Activated naive CD8-positive, alpha-beta T cell treated with anti-CD3 and anti-CD28 coated beads, Interleukin-2, amount 10 ng/mL, durations not matched to agents 7 days and 5 days (primary cell): Measurements from ENCODE around the gene HMGN4. TPM values are rescaled to one million over a fixed set of nuclear protein-coding genes. Genes with fewer than 3 reads are reported as not detected.
A peak's percentile ranks its signal among the peaks of the same experiment; 100 is the strongest.

Source experiments
- ATAC-seq: fragments of 150-1000 bp; cut with Tn5 transposase; one replicate; pipeline ENCODE4 v1.10.0; 2021; ENCODE audit warnings: low read depth, moderate library complexity
- POLR2A ChIA-PET: fragments of 350-600 bp; sonication (Branson Sonifier 250); formaldehyde crosslinking; loops from one replicate; lab custom pipeline; 2021; ENCODE audit warnings: antibody characterized with exemption; lab: Charles Lee
- DNase-seq: peaks from one replicate; pipeline ENCODE4 v3.0.0; 2021
- H3K27ac Mint-ChIP-seq: one replicate; pipeline ENCODE4 v1.8.0; 2022; ENCODE audit warnings: mild to moderate bottlenecking, mixed read lengths
- H3K27me3 Mint-ChIP-seq: one replicate; pipeline ENCODE4 v1.8.0; 2022; ENCODE audit warnings: mild to moderate bottlenecking, moderate library complexity, mixed read lengths
- H3K36me3 Mint-ChIP-seq: one replicate; pipeline ENCODE4 v1.8.0; 2021; ENCODE audit warnings: mild to moderate bottlenecking, mixed read lengths
- H3K4me1 Mint-ChIP-seq: one replicate; pipeline ENCODE4 v1.8.0; 2021; ENCODE audit warnings: mixed read lengths
- H3K4me3 Mint-ChIP-seq: one replicate; pipeline ENCODE4 v1.8.0; 2022; ENCODE audit warnings: mild to moderate bottlenecking, moderate library complexity, mixed read lengths
- H3K9me3 Mint-ChIP-seq: one replicate; pipeline ENCODE4 v1.8.0; 2021; ENCODE audit warnings: mixed read lengths
- total RNA-seq, 2 experiments: library from RNA; stranded (reverse); gene quantifications; one replicate each; pipeline ENCODE4 v1.2.3, GENCODE V29; 2021

The HMGN4 gene
- total RNA-seq, 2 experiments from 2014 or later, result 83.1 to 86.4 TPM

DNA sequence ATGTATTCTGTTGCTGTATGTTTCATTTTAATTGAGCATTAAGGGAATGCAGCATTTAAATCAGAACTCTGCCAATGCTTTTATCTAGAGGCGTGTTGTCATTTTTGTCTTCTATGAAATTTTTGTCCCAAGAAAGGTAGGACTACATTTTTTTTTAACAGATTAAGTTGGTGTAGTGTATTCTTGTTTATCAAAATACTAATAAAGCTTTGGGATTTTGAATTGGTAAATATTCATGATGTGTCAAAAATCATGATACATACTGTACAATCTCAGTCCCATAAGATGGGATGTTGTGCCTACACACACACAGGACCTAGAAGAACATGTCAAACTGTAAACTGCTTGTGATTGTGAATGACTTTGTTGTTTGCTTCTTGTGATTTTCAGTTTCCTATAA, 11.2 kb upstream of the HMGN4 start:
- H3K4me1 Mint-ChIP-seq, result peaks cover 19% of the 10 kb centered on the region
- no peaks in the 10 kb centered on the region for H3K27me3 Mint-ChIP-seq
- no peaks in the 10 kb centered on the region for H3K9me3 Mint-ChIP-seq
- H3K4me3 Mint-ChIP-seq, result no peak overlapping the region
- no peak overlapping the region for H3K27ac Mint-ChIP-seq
- POLR2A ChIA-PET, result no interaction called here
- no peak for DNase-seq
- no peak for ATAC-seq
- no peaks in the 10 kb centered on the region for H3K36me3 Mint-ChIP-seq

DNA sequence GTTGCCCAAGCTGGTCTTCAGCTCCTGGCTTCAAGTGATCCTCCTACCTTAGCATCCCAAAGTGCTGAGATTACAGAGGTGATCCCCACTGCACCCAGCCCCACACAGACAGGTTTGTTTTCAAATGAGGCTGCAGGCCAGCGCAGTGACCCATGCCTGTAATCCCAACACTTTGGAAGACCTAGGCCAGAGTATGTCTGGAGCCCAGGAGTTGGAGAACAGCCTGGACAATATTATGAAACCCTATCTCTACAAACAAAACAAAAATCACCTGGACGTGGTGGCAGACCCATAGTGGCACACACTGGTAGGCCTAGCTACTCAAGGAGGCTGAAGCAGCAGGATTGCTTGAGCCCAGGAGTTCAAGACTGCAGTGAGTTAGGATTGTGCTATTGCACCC, 8.0 kb upstream of the HMGN4 start:
- no peak for DNase-seq
- Mint-ChIP-seq H3K36me3 (no peaks in the 10 kb centered on the region), H3K4me3 (no peak overlapping the region), H3K27ac (no peak overlapping the region), H3K9me3 (no peaks in the 10 kb centered on the region), H3K4me1 (peaks cover 22% of the 10 kb centered on the region), H3K27me3 (no peaks in the 10 kb centered on the region)
- POLR2A ChIA-PET, result no interaction called here
- ATAC-seq, result no peak

- no peak for DNase-seq
- Mint-ChIP-seq H3K27ac (peak overlapping the region; percentile 96), H3K9me3 (no peaks in the 10 kb centered on the region), H3K4me1 (peaks cover 30% of the 10 kb centered on the region), H3K36me3 (no peaks in the 10 kb centered on the region), H3K4me3 (peak overlapping the region; percentile 98), H3K27me3 (no peaks in the 10 kb centered on the region)
- no peak for ATAC-seq
- POLR2A ChIA-PET, result interaction anchor here (0.6 to 1.9 kb wide), 4 partner anchors 9 to 852 kb away, joined by 3 to 6 read pairs (median 6); no protein-coding TSS in a partner anchor
Observed at GRCh38 chr6:26531897-26532296, 6.3 kb upstream of the HMGN4 start.

DNA sequence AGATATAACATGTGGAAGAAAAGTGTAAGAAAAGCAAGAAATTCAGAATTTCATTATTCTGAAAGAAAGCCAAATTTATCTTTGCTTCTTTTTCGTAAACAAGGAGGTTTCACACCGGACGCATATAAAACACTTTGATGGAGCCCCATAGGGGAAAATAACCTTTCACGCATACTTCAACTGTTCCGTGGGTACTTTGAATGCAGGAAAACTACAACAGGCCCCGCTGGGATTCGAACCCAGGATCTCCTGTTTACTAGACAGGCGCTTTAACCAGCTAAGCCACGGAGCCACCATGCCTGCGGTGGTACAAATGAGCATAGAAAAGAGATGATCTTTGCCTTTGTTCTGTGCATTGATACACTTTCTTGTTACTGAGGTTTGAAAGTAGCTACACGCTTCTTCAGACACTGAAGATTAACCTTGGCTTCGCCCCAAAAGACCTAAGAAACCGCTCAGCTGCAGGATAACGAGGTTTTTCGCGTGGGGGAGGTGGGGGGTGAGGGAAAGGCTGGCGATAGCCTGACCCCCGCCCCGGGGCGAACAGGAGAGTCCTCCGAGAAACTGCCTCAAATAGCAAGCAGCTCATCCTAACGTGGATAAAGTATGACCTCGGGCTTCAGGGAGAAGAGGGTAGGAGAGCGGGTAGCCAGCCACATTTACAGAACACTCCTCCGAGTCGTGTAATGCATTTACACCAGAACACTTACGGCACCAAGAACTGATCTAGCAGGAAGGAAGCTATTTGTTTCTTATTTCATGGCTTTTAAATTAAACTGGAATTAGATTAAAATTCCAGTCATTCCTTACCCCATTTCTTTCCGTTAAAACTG, 5.3 kb upstream of the HMGN4 start:
- Mint-ChIP-seq H3K4me1 (peaks cover 35% of the 10 kb centered on the region), H3K36me3 (no peaks in the 10 kb centered on the region), H3K27ac (peak overlapping the region; percentile 96), H3K4me3 (peak overlapping the region; percentile 98), H3K27me3 (no peaks in the 10 kb centered on the region), H3K9me3 (no peaks in the 10 kb centered on the region)
- DNase-seq, result peak; percentile 80
- POLR2A ChIA-PET, result interaction anchor here (0.6 to 3.7 kb wide), 8 partner anchors 10 to 334 kb away, joined by 3 to 17 read pairs (median 4); a partner anchor contains a TSS
- peak; percentile 20 for ATAC-seq

DNA sequence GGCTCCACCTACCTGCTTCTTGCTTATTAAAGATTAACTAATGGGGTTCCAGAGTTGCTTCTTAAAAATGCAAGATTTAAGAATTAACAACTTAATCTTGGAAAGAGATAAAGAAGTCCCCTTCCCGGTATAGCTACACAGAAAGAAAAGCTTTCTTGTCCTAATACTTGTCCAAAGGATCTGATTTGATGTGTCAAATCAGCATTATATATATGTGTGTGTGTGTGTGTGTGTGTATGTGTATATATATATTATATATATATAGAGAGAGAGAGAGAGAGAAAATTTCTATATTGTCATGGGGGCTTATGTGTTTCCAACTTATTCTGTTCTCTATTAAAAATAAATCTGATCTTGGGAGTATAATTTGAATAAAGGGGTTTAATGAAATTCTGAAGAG, 4.6 kb upstream of the HMGN4 start:
- no peak for ATAC-seq
- Mint-ChIP-seq H3K4me3 (peak overlapping the region; percentile 98), H3K4me1 (peaks cover 34% of the 10 kb centered on the region), H3K9me3 (no peaks in the 10 kb centered on the region), H3K27ac (peak overlapping the region; percentile 9), H3K36me3 (no peaks in the 10 kb centered on the region), H3K27me3 (no peaks in the 10 kb centered on the region)
- POLR2A ChIA-PET, result interaction anchor here (0.6 to 3.7 kb wide), 6 partner anchors 11 to 249 kb away, joined by 3 to 17 read pairs (median 4); a partner anchor contains a TSS
- no peak for DNase-seq

- POLR2A ChIA-PET, result interaction anchor here (0.7 to 3.7 kb wide), 5 partner anchors 14 to 1156 kb away, joined by 3 to 24 read pairs (median 5); a partner anchor contains a TSS
- Mint-ChIP-seq H3K4me3 (no peak overlapping the region), H3K27me3 (no peaks in the 10 kb centered on the region), H3K27ac (no peak overlapping the region), H3K9me3 (no peaks in the 10 kb centered on the region), H3K36me3 (no peaks in the 10 kb centered on the region), H3K4me1 (peaks cover 40% of the 10 kb centered on the region)
- no peak for ATAC-seq
- DNase-seq, result no peak
Observed at GRCh38 chr6:26534681-26535465, 3.3 kb upstream of the HMGN4 start.

DNA sequence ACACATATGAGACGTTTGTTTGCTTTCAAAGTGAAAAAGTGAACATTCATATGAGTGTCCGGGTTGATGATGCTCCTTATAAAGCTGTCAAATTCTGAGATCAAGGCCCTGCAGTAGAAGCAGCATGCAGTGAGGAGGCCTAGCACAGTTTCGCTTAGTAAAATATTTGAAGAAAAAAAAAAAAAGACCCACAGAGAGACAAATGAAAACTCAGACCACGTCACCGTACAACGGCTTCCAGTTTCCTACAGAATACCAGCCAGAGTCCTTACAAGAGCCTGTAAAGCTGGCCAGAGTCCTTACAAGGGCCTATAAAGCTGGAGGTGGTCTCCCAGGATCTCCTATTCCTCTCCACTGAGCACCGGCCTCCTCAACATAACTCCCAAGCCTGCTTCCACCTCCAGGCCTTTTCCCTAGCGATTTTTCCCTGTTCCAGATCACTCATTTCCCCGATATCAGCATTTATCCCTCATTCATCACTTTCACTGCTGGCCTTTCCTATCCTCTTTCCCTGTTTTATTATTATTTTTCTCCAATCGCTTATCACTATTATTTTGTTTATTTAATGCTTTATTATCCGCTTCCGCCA, 1.5 kb upstream of the HMGN4 start:
- DNase-seq, result no peak
- POLR2A ChIA-PET, result interaction anchor here (0.6 to 3.6 kb wide), 13 partner anchors 17 to 413 kb away, joined by 3 to 24 read pairs (median 5); a partner anchor contains a TSS
- Mint-ChIP-seq H3K27me3 (no peaks in the 10 kb centered on the region), H3K4me3 (peak overlapping the region; percentile 94), H3K4me1 (peaks cover 49% of the 10 kb centered on the region), H3K27ac (peak overlapping the region; percentile 97), H3K36me3 (peaks cover 10% of the 10 kb centered on the region), H3K9me3 (no peaks in the 10 kb centered on the region)
- peak; percentile 5 for ATAC-seq

- peak overlapping the region; percentile 97 for H3K27ac Mint-ChIP-seq
- DNase-seq (peak; percentile 81), ATAC-seq (peak; percentile 58)
- H3K36me3 Mint-ChIP-seq, result peaks cover 10% of the 10 kb centered on the region
- peak overlapping the region; percentile 94 for H3K4me3 Mint-ChIP-seq
- H3K4me1 Mint-ChIP-seq, result peaks cover 49% of the 10 kb centered on the region
- H3K27me3 Mint-ChIP-seq, result no peaks in the 10 kb centered on the region
- H3K9me3 Mint-ChIP-seq, result no peaks in the 10 kb centered on the region
- POLR2A ChIA-PET, result interaction anchor here (0.7 to 3.6 kb wide), 21 partner anchors 10 to 1329 kb away, joined by 3 to 24 read pairs (median 4); a partner anchor contains a TSS
Observed at GRCh38 chr6:26537160-26537845, 863 bp upstream of the HMGN4 start.

DNA sequence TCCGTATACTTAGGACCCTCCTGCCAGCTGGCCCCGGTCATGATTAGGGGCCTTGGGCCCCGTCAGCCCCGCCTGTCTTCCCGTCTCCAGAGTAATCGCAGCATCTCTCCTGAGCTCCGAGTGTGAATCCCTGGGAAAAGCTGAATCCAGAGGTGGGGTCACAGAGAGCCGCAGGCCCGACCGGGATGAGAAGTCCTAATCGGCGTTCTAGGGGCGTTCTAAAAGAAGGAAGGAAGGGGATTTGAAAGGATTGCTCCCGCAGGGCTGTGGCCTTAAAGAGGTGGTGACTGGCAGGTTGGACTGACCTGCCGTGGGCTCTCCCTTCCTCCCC, 371 bp downstream of the HMGN4 start:
- Mint-ChIP-seq H3K4me3 (peak overlapping the region; percentile 94), H3K36me3 (peaks cover 14% of the 10 kb centered on the region), H3K27me3 (no peaks in the 10 kb centered on the region), H3K27ac (peak overlapping the region; percentile 97), H3K9me3 (no peaks in the 10 kb centered on the region), H3K4me1 (peaks cover 45% of the 10 kb centered on the region)
- no peak for DNase-seq
- POLR2A ChIA-PET, result interaction anchor here (1.0 to 3.6 kb wide), 14 partner anchors 9 to 1328 kb away, joined by 3 to 24 read pairs (median 5); a partner anchor contains a TSS
- ATAC-seq, result no peak

DNA sequence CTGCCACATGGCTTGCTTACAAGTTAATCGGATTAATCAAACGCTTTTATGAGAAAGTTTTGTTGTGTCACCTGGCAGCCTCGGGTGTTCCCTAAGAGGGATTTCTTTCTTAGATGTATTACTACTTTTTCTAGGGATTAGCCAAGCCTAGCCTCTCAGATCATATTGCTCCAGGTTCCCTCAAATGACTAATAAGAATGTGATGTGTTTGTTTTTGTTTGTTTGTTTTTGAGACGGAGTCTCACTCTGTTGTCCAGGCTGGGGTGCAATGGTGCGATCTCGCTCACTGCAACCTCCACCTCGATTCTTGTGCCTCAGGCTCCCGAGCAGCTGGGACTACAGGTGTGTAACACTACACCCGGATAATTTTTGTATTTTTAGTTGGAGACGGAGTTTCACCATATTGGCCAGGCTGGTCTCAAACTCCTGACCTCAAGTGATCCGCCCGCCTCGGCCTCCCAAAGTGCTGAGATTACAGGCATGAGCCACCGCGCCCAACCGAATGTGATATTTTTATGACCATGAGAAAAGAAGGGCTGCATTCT, 977 bp downstream of the HMGN4 start:
- Mint-ChIP-seq H3K36me3 (peaks cover 14% of the 10 kb centered on the region), H3K4me1 (peaks cover 45% of the 10 kb centered on the region), H3K9me3 (no peaks in the 10 kb centered on the region), H3K4me3 (peak overlapping the region; percentile 94), H3K27ac (peak overlapping the region; percentile 97), H3K27me3 (no peaks in the 10 kb centered on the region)
- POLR2A ChIA-PET, result interaction anchor here (0.7 to 2.0 kb wide), 4 partner anchors 8 to 1355 kb away, joined by 3 to 8 read pairs (median 4); no protein-coding TSS in a partner anchor
- DNase-seq (no peak), ATAC-seq (no peak)

GRCh38 chr6:26541579-26541978, 3.4 kb downstream of the HMGN4 start:
- H3K27me3 Mint-ChIP-seq, result no peaks in the 10 kb centered on the region
- peaks cover 38% of the 10 kb centered on the region for H3K4me1 Mint-ChIP-seq
- ATAC-seq, result no peak
- no peak for DNase-seq
- H3K36me3 Mint-ChIP-seq, result peaks cover 21% of the 10 kb centered on the region
- no peak overlapping the region for H3K27ac Mint-ChIP-seq
- POLR2A ChIA-PET, result no interaction called here
- peak overlapping the region; percentile 22 for H3K4me3 Mint-ChIP-seq
- H3K9me3 Mint-ChIP-seq, result no peaks in the 10 kb centered on the region

- peaks cover 29% of the 10 kb centered on the region for H3K4me1 Mint-ChIP-seq
- POLR2A ChIA-PET, result no interaction called here
- H3K9me3 Mint-ChIP-seq, result no peaks in the 10 kb centered on the region
- no peaks in the 10 kb centered on the region for H3K27me3 Mint-ChIP-seq
- H3K4me3 Mint-ChIP-seq, result no peak overlapping the region
- H3K27ac Mint-ChIP-seq, result no peak overlapping the region
- ATAC-seq (peak; percentile 47), DNase-seq (no peak)
- peaks cover 22% of the 10 kb centered on the region for H3K36me3 Mint-ChIP-seq
Observed at GRCh38 chr6:26543953-26544352, 5.8 kb downstream of the HMGN4 start.
